Lower leg skin (tissue), 3 donors: ENCODE results near the gene PCGF1.

Experiments
- POLR2A ChIP-seq, 2 donors: fragments of 450-650 bp; IDR thresholded peaks; one replicate each; pipeline ENCODE4 v1.6.1; 2016 to 2017; ENCODE audit warnings: antibody characterized with exemption in 2 of 2, mild to moderate bottlenecking in 1 of 2, moderate library complexity in 1 of 2
- TF ChIP-seq, protein P1 (sequence below), 3 donors: fragments of 450-650 bp; IDR thresholded peaks; one replicate each; pipeline ENCODE4 v1.5.1; 2016; ENCODE audit warnings: antibody characterized with exemption in 3 of 3, mild to moderate bottlenecking in 3 of 3, moderate library complexity in 2 of 3

- TF ChIP-seq, protein P1, sequence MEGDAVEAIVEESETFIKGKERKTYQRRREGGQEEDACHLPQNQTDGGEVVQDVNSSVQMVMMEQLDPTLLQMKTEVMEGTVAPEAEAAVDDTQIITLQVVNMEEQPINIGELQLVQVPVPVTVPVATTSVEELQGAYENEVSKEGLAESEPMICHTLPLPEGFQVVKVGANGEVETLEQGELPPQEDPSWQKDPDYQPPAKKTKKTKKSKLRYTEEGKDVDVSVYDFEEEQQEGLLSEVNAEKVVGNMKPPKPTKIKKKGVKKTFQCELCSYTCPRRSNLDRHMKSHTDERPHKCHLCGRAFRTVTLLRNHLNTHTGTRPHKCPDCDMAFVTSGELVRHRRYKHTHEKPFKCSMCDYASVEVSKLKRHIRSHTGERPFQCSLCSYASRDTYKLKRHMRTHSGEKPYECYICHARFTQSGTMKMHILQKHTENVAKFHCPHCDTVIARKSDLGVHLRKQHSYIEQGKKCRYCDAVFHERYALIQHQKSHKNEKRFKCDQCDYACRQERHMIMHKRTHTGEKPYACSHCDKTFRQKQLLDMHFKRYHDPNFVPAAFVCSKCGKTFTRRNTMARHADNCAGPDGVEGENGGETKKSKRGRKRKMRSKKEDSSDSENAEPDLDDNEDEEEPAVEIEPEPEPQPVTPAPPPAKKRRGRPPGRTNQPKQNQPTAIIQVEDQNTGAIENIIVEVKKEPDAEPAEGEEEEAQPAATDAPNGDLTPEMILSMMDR (IDR thresholded peaks at IDR 0.05), result no peak
- TF ChIP-seq POLR2A (IDR thresholded peaks at IDR 0.05), result no peak
These were observed 29.6 kb upstream of the PCGF1 start for GRCh38 chr2:74537140-74537539.
